ENCODE results near the gene VPS26B. TPM values are rescaled to one million over a fixed set of nuclear protein-coding genes. Genes with fewer than 3 reads are reported as not detected.
A peak's percentile ranks its signal among the peaks of the same experiment; 100 is the strongest.
"Not testable (repeated sequence)": the region's sequence is repeated elsewhere in the genome, so short reads cannot be mapped to it uniquely, and the experiment has no call there.

VPS26B gene
- polyA plus RNA-seq, 1 experiment: 48.8 TPM

DNA sequence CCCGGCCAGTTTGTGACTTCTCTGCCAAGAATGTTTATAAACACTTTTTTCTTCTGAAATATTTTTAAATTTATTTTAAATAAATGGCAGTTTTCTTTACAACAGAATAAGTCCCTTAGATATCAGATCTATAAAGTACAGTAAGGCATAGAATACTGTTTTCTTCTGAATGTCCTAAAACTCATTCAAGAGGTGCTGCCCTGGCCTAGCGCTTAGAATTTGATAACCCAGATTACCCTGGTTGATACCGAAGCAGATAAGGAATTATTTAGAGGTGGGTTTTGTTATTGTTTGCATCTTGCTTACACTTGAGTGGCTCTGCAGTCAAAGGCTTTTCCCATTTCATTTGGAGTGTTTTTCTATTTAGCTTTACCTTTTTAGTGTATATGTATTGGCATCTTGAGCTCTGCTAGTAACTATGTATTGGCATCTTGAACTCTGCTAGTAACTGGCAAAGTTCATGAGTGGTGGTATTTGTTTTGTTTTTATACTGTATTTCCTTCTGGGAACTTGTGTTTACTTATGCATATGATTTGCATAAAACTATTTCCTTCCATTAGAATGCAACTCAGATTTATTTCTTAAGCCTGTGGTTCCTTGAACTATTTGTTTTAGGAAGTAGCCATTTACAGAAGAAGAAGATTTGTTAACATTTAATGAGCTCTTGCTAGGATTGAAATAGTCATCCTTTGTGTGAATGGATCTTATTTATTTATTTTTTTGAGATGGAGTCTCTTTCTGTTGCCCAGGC is 30.1 kb downstream of the VPS26B start:
- ChIA-PET POLR2A (interaction anchor here (0.6 kb wide), 1 partner anchor 50 kb away, joined by 5 read pairs; no protein-coding TSS in a partner anchor), CTCF (interaction anchor here (1.7 kb wide), 2 partner anchors 8 to 10 kb away, joined by 4 to 7 read pairs; no protein-coding TSS in a partner anchor)
- TF ChIP-seq, protein P1, sequence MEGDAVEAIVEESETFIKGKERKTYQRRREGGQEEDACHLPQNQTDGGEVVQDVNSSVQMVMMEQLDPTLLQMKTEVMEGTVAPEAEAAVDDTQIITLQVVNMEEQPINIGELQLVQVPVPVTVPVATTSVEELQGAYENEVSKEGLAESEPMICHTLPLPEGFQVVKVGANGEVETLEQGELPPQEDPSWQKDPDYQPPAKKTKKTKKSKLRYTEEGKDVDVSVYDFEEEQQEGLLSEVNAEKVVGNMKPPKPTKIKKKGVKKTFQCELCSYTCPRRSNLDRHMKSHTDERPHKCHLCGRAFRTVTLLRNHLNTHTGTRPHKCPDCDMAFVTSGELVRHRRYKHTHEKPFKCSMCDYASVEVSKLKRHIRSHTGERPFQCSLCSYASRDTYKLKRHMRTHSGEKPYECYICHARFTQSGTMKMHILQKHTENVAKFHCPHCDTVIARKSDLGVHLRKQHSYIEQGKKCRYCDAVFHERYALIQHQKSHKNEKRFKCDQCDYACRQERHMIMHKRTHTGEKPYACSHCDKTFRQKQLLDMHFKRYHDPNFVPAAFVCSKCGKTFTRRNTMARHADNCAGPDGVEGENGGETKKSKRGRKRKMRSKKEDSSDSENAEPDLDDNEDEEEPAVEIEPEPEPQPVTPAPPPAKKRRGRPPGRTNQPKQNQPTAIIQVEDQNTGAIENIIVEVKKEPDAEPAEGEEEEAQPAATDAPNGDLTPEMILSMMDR (IDR thresholded peaks at IDR 0.05; ENCODE audit: insufficient read depth, low read depth, low read length): no peak
- H3K27me3 ChIP-seq (ENCODE audit: control insufficient read depth, insufficient read depth, low read length): no peaks in the 10 kb centered on the region
- H3K4me3 ChIP-seq (ENCODE audit: low read depth, low read length): peak overlapping the region; percentile 96
- peaks cover 12% of the 10 kb centered on the region for H3K36me3 ChIP-seq (ENCODE audit: control insufficient read depth, insufficient read depth, low read length)
- no peak for DNase-seq (ENCODE audit: low read depth)

DNA sequence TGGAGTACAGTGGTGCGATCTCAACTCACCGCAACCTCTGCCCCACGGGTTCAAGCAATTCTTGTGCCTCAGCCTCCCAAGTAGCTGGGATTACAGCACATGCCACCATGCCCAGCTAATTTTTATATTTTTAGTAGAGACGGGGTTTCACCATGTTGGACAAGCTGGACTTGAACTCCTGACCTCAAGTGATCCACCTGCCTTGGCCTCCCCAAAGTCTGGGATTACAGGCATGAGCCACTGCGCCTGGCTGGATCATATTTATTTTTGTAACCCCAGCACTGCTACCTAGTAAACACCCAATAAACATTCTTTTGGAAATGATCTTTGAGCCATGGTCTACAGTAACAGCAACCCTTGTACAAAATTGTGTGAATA is 30.7 kb downstream of the VPS26B start:
- CTCF ChIA-PET; H3K4me3 ChIP-seq (ENCODE audit: low read depth, low read length); H3K27me3 ChIP-seq (ENCODE audit: control insufficient read depth, insufficient read depth, low read length); H3K36me3 ChIP-seq (ENCODE audit: control insufficient read depth, insufficient read depth, low read length); DNase-seq (ENCODE audit: low read depth): not testable (repeated sequence)
- POLR2A ChIA-PET: interaction anchor here (0.6 kb wide), 1 partner anchor 49 kb away, joined by 5 read pairs; no protein-coding TSS in a partner anchor

DNA sequence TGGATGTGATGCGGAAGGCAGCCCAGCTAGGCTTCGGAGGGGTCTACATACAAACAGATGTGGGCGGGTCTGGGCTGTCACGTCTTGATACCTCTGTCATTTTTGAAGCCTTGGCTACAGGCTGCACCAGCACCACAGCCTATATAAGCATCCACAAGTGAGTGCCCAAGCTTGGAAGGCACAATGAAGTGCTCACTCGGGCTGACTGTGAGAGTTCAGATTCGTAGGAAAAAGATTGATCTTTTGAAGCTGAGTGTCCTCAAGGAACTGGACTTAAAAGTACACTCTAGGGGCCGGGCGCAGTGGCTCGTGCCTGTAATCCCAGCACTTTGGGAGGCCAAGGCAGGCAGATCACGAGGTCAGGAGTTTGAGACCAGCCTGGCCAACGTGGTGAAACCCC is 32.6 kb downstream of the VPS26B start:
- TF ChIP-seq, protein P1 (IDR thresholded peaks at IDR 0.05; ENCODE audit: insufficient read depth, low read depth, low read length): no peak
- POLR2A ChIA-PET: no interaction called here
- CTCF ChIA-PET: no interaction called here
- H3K36me3 ChIP-seq (ENCODE audit: control insufficient read depth, insufficient read depth, low read length): peaks cover 9% of the 10 kb centered on the region
- no peaks in the 10 kb centered on the region for H3K27me3 ChIP-seq (ENCODE audit: control insufficient read depth, insufficient read depth, low read length)
- H3K4me3 ChIP-seq (ENCODE audit: low read depth, low read length): no peak overlapping the region
- no peak for DNase-seq (ENCODE audit: low read depth)

DNA sequence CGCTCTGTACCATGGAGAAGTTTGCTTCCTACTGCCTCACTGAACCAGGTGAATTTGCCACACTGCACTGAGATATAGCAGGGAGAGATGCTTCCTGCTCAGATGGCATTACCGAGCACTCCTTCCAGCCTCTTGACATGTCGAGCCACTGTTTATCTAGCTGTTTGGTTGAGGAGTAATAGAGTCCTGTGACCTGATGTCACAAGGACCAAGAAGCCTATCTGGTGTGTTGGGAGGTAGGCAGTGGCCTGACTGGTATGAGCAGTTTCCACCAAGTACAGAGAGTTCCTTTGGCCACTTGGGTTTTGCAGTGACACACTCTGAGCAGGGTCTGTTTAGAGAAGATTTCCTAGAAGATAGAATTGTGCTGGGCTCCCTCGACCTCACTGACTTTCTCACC is 34.1 kb downstream of the VPS26B start:
- Histone ChIP-seq H3K36me3 (ENCODE audit: control insufficient read depth, insufficient read depth, low read length) (peaks cover 15% of the 10 kb centered on the region), H3K4me3 (ENCODE audit: low read depth, low read length) (no peak overlapping the region), H3K27me3 (ENCODE audit: control insufficient read depth, insufficient read depth, low read length) (no peaks in the 10 kb centered on the region)
- ChIA-PET POLR2A (no interaction called here), CTCF (no interaction called here)
- TF ChIP-seq, protein P1 (IDR thresholded peaks at IDR 0.05; ENCODE audit: insufficient read depth, low read depth, low read length): no peak
- DNase-seq (ENCODE audit: low read depth): no peak

DNA sequence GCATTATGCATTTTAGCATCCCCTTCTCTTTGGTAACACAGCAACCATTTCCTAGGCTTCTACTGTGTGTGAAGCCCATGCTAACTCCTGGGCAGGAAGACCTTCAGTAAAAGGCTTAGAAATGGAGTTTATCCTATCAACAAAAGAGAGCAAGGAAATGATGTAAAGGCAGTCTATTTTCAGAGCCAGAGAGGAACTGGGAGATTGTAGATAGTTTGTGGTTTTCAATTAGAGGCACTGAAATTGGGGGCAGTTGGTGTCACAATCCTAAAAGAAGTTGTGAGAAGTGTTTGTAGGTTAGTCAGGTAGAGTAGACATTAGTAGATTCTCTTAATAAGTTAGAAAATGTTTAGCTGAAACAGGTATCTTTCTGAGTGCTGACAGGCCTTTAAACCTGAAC is 36.0 kb downstream of the VPS26B start:
- CTCF ChIA-PET: interaction anchor here (1.4 to 1.9 kb wide), 2 partner anchors 11 to 13 kb away, joined by 3 to 9 read pairs; no protein-coding TSS in a partner anchor
- Histone ChIP-seq H3K27me3 (ENCODE audit: control insufficient read depth, insufficient read depth, low read length) (no peaks in the 10 kb centered on the region), H3K36me3 (ENCODE audit: control insufficient read depth, insufficient read depth, low read length) (peaks cover 15% of the 10 kb centered on the region), H3K4me3 (ENCODE audit: low read depth, low read length) (no peak overlapping the region)
- TF ChIP-seq, protein P1 (IDR thresholded peaks at IDR 0.05; ENCODE audit: insufficient read depth, low read depth, low read length): no peak
- POLR2A ChIA-PET: no interaction called here
- DNase-seq (ENCODE audit: low read depth): no peak

Measured in BJ (cell line).